SH-SY5Y (cell line): Measurements from ENCODE around the gene MAPKAPK2.

Experiments
- GATA2 ChIP-seq: IDR thresholded peaks from 2 replicates; pipeline ENCODE4 v1.6.1; 2011; ENCODE audit warnings: mild to moderate bottlenecking, low read depth, low read length
- GATA3 ChIP-seq: IDR thresholded peaks from 2 replicates; pipeline ENCODE4 v1.6.1; 2011; ENCODE audit warnings: low read depth, mild to moderate bottlenecking, low read length, moderate library complexity

DNA sequence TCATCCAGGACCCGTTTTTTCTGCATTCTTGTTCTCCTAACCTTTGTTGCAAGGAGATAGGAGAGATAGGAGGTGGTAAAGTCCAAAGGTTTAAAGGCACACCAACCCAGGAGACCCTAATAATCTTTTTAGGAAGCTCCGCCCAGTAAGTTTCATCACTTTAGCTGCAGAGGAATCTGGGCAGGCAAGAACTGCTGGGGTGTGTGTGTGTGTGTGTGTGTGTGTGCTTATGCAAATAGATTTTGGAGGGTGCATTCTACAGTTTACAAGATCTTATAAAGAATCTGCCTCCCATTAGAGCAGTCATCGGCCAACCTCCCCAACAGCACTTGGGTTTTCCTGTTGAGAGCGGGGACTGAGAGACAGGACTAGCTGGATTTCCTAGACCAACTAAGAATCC is 91.5 kb downstream of the MAPKAPK2 start:
- TF ChIP-seq GATA2 = no peak
- TF ChIP-seq GATA3 = no peak
